C4-2B (cell line): ENCODE results near the gene UFD1.

Experiments
- H3K27ac ChIP-seq: fragments of 450-650 bp; 2 replicates; pipeline ENCODE4 v1.5.1; 2017
- CTCF ChIP-seq: fragments of 450-650 bp; conservative IDR thresholded peaks from 2 replicates; pipeline ENCODE4 v1.5.1; 2017; ENCODE audit warnings: mild to moderate bottlenecking
- ZFX ChIP-seq: fragments of 450-650 bp; IDR thresholded peaks from 2 replicates; pipeline ENCODE4 v1.6.1; 2017

UFD1 gene

DNA sequence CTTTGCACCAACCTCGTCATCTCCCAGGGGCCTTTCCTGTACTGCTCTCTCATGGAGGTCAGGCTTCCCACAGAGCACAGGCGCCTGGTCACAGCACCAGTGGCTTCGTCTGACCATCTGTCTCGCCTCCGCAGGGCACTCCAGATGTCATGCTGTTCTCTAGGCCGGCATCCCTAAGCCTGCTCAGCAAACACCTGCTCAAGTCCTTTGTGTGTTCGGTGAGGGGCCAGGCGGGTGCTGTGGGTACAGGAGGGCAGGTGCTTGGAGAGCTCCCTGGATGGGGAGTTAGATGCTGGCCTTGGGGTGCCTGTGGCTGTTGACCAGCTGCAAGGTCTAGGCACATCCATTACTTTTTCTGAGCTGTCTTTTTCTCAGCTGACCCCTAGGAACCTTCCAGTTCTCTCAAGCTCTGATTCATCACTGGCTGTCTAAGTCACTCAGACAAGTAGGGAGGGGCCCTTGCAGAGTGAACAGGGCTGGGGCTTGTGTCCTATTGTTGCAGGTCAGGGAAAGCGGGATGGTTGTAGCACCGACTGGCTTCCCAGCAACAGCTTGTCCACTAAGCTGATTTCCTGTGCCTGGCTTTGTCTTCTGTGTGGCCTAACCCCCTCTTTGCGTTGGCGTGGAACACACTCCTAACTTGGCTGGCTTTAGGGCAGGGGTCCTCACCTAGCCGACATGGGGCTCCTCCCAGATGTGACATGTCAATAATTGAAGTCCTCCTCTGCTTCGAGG lies 36.0 kb upstream of the UFD1 start:
- H3K27ac ChIP-seq, result no peak overlapping the region
- TF ChIP-seq CTCF, result no peak
- no peak for TF ChIP-seq ZFX

DNA sequence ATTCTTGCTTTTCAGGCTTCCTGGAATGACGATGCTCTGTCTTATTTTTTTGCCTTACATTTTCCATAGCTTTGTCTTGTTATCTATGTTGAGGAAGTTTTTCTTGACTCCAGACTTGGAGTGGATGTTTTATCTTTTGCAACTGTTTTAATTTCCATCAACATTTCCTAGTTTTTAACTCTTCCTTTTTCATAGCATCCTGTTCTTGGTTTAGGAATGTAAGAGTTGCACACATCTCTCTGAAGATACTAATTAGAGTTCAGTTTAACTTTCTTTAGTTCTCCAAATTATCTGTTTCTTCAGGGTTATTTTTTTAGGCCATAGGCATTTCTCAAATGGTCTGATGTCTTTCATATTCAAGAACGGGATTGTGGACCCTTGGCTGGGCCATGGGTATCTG lies 34.8 kb upstream of the UFD1 start:
- no peak for TF ChIP-seq ZFX
- H3K27ac ChIP-seq, result no peak overlapping the region

DNA sequence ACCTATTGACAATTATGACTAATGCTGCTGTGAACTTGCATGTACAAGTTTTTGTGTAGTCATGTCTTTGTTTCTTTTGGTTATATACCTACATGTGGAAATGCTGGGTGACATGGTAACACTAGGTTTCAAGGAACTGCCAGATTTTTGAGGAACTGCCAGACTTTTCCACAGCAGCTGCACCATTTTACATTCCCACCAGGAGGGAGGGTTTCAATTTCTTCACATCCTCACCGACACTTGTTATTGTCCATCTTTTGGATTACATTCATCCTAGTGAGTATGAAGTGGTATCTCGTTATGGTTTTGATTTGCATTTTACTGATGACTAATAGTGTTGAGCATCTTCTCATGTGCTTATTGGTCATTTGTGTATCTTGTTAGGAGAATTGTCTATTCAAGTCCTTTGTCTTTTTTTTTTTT lies 31.9 kb upstream of the UFD1 start:
- no peak overlapping the region for H3K27ac ChIP-seq
- TF ChIP-seq CTCF, result no peak
- TF ChIP-seq ZFX, result no peak

- no peak overlapping the region for H3K27ac ChIP-seq
- no peak for TF ChIP-seq ZFX
- TF ChIP-seq CTCF, result no peak
Observed at GRCh38 chr22:19509923-19510322, 30.9 kb upstream of the UFD1 start.

DNA sequence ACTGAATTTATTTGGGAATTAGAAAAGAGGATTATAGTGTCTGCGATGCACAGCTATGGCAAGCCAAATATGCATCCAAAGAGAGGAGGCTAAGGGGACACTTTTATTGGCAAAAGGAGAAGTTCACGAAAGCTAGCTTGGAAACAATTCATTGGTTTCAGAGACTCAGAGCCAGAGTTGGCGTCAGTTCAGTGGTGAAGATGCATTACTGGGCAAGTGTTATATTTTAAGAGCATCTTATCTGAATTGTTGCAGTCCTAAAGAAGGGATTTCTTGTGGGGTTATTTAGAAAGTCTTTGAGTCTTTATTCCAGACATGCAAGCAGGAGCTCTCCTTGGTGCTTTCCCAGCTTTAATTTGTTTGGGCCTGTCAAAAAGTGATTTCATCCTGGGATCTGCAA lies 30.2 kb upstream of the UFD1 start:
- no peak overlapping the region for H3K27ac ChIP-seq
- TF ChIP-seq ZFX, result no peak
- no peak for TF ChIP-seq CTCF

DNA sequence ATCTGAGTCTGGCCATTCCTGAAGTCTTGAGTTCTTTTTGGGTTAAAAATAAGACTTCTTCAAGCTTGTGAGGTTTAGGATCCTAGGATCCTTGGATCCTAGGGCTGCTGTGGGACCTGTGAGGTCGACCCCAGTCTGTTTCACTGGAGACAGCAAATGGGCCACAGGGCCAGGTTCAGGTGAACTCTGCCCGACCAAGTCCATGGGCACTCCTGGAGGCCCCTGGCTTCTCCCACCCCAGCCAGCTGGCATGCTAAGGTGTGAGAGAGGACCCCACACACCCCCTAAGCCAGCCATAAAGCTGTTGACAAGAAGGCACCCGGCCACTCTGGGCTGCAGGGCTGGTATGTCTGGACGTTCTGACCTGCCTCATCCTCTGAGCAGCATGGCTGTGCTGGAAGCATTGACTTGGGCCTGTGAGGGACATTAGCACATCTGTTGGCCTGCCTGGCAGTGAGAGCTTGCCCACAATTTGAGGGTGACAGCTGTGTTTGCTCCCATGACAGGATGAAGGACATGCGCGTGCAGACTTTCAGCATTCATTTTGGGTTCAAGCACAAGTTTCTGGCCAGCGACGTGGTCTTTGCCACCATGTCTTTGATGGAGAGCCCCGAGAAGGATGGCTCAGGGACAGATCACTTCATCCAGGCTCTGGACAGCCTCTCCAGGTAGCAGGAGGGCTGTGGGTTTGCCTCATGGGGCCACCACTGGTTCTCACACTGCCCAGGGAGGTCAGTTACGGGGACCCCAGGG lies 29.2 kb upstream of the UFD1 start:
- H3K27ac ChIP-seq, result no peak overlapping the region
- no peak for TF ChIP-seq CTCF
- TF ChIP-seq ZFX, result no peak

DNA sequence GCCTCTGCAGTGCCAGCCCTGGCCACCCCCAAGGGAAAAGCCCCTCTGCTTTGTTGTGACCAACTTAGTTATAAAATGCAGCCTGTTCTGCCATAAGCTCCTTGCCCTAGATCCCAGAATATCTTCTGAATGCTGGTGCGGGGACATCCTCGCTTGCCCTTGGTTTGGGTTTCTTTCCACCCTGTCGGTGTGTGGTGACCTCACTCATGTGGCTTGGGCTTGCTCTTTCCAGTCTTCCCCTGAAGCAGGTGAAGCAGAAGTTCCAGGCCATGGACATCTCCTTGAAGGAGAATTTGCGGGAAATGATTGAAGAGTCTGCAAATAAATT lies 28.5 kb upstream of the UFD1 start:
- no peak overlapping the region for H3K27ac ChIP-seq
- TF ChIP-seq ZFX (no peak), CTCF (no peak)

GRCh38 chr22:19506212-19506611 lies 27.2 kb upstream of the UFD1 start:
- H3K27ac ChIP-seq, result no peak overlapping the region
- TF ChIP-seq ZFX (no peak), CTCF (no peak)
